ES-I3 (cell line): Measurements from ENCODE around the gene RGS1.
"Not testable (repeated sequence)": the region's sequence is repeated elsewhere in the genome, so short reads cannot be mapped to it uniquely, and the experiment has no call there.

Source experiments
- H3K36me3 ChIP-seq: 2 replicates; pipeline ENCODE4 v1.6.1; 2013; ENCODE audit warnings: mild to moderate bottlenecking, low read length, control low read depth, moderate library complexity; ENCODE audit not compliant: insufficient read depth
- H3K4me1 ChIP-seq: 2 replicates; pipeline ENCODE4 v1.6.1; 2013; ENCODE audit warnings: mild to moderate bottlenecking, control low read depth, low read length; ENCODE audit not compliant: insufficient read depth
- H3K9ac ChIP-seq: 2 replicates; pipeline ENCODE4 v1.6.1; 2013; ENCODE audit warnings: low read depth, mild to moderate bottlenecking, low read length, moderate library complexity
- H3K9me3 ChIP-seq: 2 replicates; pipeline ENCODE4 v1.6.1; 2013; ENCODE audit warnings: mild to moderate bottlenecking, low read length, moderate library complexity; ENCODE audit not compliant: control insufficient read depth, insufficient read depth

The RGS1 gene

GRCh38 chr1:192575499-192576189 lies at the start of gene RGS1:
RGS1 (plus strand) TSS chr1:192575773; CDS start chr1:192575793, 20 bp downstream.
- Histone ChIP-seq H3K9me3 (no peaks in the 10 kb centered on the region), H3K36me3 (no peaks in the 10 kb centered on the region), H3K4me1 (peaks cover 13% of the 10 kb centered on the region), H3K9ac (no peak within 1 kb of the TSS)

- H3K4me1 ChIP-seq, result peaks cover 22% of the 10 kb centered on the region
- no peaks in the 10 kb centered on the region for H3K9me3 ChIP-seq
- no peak overlapping the region for H3K9ac ChIP-seq
- H3K36me3 ChIP-seq, result no peaks in the 10 kb centered on the region
Observed at GRCh38 chr1:192527111-192527795, 48.3 kb upstream of the RGS1 start.

- H3K4me1 ChIP-seq, result peaks cover 22% of the 10 kb centered on the region
- H3K36me3 ChIP-seq, result no peaks in the 10 kb centered on the region
- no peaks in the 10 kb centered on the region for H3K9me3 ChIP-seq
- H3K9ac ChIP-seq, result no peak overlapping the region
Observed at GRCh38 chr1:192527950-192528349, 47.6 kb upstream of the RGS1 start.

GRCh38 chr1:192529031-192529755 lies 46.4 kb upstream of the RGS1 start:
- Histone ChIP-seq H3K9ac (no peak overlapping the region), H3K36me3 (no peaks in the 10 kb centered on the region), H3K9me3 (no peaks in the 10 kb centered on the region), H3K4me1 (peaks cover 22% of the 10 kb centered on the region)

GRCh38 chr1:192529811-192530210 lies 45.8 kb upstream of the RGS1 start:
- peaks cover 22% of the 10 kb centered on the region for H3K4me1 ChIP-seq
- H3K9me3 ChIP-seq, result no peaks in the 10 kb centered on the region
- H3K9ac ChIP-seq, result no peak overlapping the region
- H3K36me3 ChIP-seq, result no peaks in the 10 kb centered on the region

GRCh38 chr1:192530254-192530653 lies 45.3 kb upstream of the RGS1 start:
- Histone ChIP-seq H3K9ac (no peak overlapping the region), H3K36me3 (no peaks in the 10 kb centered on the region), H3K4me1 (peaks cover 22% of the 10 kb centered on the region), H3K9me3 (no peaks in the 10 kb centered on the region)

- H3K4me1 ChIP-seq, result peaks cover 22% of the 10 kb centered on the region
- not testable (repeated sequence) for H3K9ac ChIP-seq, H3K9me3 ChIP-seq, H3K36me3 ChIP-seq
Observed at GRCh38 chr1:192531037-192531703, 44.4 kb upstream of the RGS1 start.

- H3K9ac ChIP-seq, result no peak overlapping the region
- no peaks in the 10 kb centered on the region for H3K36me3 ChIP-seq
- no peaks in the 10 kb centered on the region for H3K9me3 ChIP-seq
- peaks cover 21% of the 10 kb centered on the region for H3K4me1 ChIP-seq
Observed at GRCh38 chr1:192534666-192535065, 40.9 kb upstream of the RGS1 start.

- Histone ChIP-seq H3K9ac (no peak overlapping the region), H3K9me3 (no peaks in the 10 kb centered on the region), H3K4me1 (peaks cover 14% of the 10 kb centered on the region), H3K36me3 (no peaks in the 10 kb centered on the region)
Observed at GRCh38 chr1:192535916-192536664, 39.5 kb upstream of the RGS1 start.

GRCh38 chr1:192538407-192539296 lies 36.9 kb upstream of the RGS1 start:
- Histone ChIP-seq H3K36me3 (no peaks in the 10 kb centered on the region), H3K9me3 (no peaks in the 10 kb centered on the region), H3K9ac (no peak overlapping the region), H3K4me1 (peaks cover 21% of the 10 kb centered on the region)

GRCh38 chr1:192539297-192540092 lies 36.1 kb upstream of the RGS1 start:
- Histone ChIP-seq H3K9ac (no peak overlapping the region), H3K9me3 (no peaks in the 10 kb centered on the region), H3K4me1 (peaks cover 21% of the 10 kb centered on the region), H3K36me3 (no peaks in the 10 kb centered on the region)

- peaks cover 35% of the 10 kb centered on the region for H3K4me1 ChIP-seq
Observed at GRCh38 chr1:192543445-192543844, 32.1 kb upstream of the RGS1 start.

More at GRCh38 chr1:192543445-192543844, 32.1 kb upstream of the RGS1 start:
- Histone ChIP-seq H3K36me3 (no peaks in the 10 kb centered on the region), H3K9me3 (no peaks in the 10 kb centered on the region), H3K9ac (no peak overlapping the region)
